ENCODE results near the gene SLC35F1. TPM values are rescaled to one million over a fixed set of nuclear protein-coding genes. Genes with fewer than 3 reads are reported as not detected.

SLC35F1 gene
- total RNA-seq, 1 donor from 2014 or later: not detected

DNA sequence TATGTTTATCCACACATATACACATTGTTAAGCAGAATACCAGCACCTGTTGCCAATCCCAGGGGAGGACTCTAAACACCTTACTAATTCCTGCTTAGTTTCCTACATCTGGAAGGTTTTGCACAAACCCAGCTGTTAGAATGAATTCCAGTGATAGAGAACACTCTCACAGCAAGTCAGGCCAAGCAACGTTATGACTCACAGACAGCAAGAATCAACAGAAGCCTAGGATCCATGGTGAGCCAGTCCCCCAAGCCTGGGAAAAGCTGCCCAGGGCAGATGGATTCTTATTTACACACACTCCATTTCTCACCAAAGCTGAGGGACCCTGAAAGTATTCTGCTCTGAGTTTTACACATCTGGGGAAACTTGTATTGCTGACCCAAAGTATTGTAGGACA is 291.7 kb downstream of the SLC35F1 start:
- no peaks in the 10 kb centered on the region for H3K9me3 Mint-ChIP-seq
- ATAC-seq (ENCODE audit: low read depth): no peak
- TF ChIP-seq CTCF (IDR thresholded peaks at IDR 0.05): no peak
- H3K36me3 Mint-ChIP-seq (ENCODE audit: low read depth): no peaks in the 10 kb centered on the region
- DNase-seq: no peak
- ChIA-PET CTCF (no interaction called here), POLR2A (no interaction called here)
- no peaks in the 10 kb centered on the region for H3K4me1 Mint-ChIP-seq
- intact Hi-C loops (cut with micrococcal nuclease): no loop called here
- H3K4me3 Mint-ChIP-seq: no peak overlapping the region
- H3K27ac Mint-ChIP-seq: no peak overlapping the region
- H3K27me3 Mint-ChIP-seq: no peaks in the 10 kb centered on the region

DNA sequence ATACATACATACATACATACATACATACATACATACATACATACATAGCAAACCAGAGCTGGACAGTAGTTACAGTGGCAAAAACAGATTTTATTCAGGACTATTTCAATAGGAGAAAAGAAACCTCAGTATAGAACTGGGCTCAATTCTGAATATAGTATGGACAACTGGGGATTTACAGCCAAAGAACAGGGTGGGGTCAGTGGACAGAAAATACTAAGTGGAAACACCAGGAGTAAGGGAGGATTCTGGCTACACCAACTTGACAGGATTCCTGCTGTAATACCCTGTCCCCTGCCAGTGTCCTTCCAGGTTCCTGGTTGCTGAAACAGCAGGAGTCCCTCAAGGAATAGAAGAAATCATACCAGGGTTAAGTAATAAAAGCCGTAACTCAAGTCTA is 293.1 kb downstream of the SLC35F1 start:
- Mint-ChIP-seq H3K36me3 (ENCODE audit: low read depth) (no peaks in the 10 kb centered on the region), H3K4me1 (no peaks in the 10 kb centered on the region), H3K27me3 (no peaks in the 10 kb centered on the region), H3K4me3 (no peak overlapping the region), H3K27ac (no peak overlapping the region), H3K9me3 (no peaks in the 10 kb centered on the region)
- no peak for TF ChIP-seq CTCF (IDR thresholded peaks at IDR 0.05)
- CTCF ChIA-PET: no interaction called here
- no peak for DNase-seq
- POLR2A ChIA-PET: no interaction called here
- intact Hi-C loops (cut with micrococcal nuclease): no loop called here
- no peak for ATAC-seq (ENCODE audit: low read depth)

DNA sequence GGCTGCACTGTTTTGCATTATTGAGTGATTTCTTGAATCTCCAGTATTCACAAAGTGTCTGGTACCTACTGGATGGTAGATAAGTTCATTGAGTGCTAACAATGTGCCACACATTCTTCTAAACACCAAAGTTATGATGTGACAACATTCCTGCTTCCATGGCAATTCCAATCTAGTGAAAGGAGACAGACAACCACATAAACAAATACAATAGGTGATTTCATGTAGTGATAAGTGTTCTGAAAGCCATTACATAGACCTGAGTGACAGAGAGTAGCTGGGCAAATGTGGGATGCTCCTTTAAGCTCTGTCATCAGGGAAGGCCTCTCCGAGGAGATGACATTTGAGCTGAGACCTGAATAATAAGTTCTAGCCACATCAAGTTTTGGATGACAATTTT is 295.5 kb downstream of the SLC35F1 start:
- Mint-ChIP-seq H3K9me3 (no peaks in the 10 kb centered on the region), H3K36me3 (ENCODE audit: low read depth) (no peaks in the 10 kb centered on the region), H3K27ac (no peak overlapping the region), H3K27me3 (no peaks in the 10 kb centered on the region), H3K4me3 (no peak overlapping the region), H3K4me1 (no peaks in the 10 kb centered on the region)
- CTCF ChIA-PET: no interaction called here
- POLR2A ChIA-PET: no interaction called here
- no peak for ATAC-seq (ENCODE audit: low read depth)
- TF ChIP-seq CTCF (IDR thresholded peaks at IDR 0.05): no peak
- no peak for DNase-seq
- intact Hi-C loops (cut with micrococcal nuclease): no loop called here

- Mint-ChIP-seq H3K27ac (no peak overlapping the region), H3K36me3 (ENCODE audit: low read depth) (no peaks in the 10 kb centered on the region), H3K4me3 (no peak overlapping the region), H3K27me3 (no peaks in the 10 kb centered on the region), H3K4me1 (no peaks in the 10 kb centered on the region), H3K9me3 (no peaks in the 10 kb centered on the region)
- intact Hi-C loops (cut with micrococcal nuclease): no loop called here
- ChIA-PET CTCF (no interaction called here), POLR2A (no interaction called here)
- DNase-seq (no peak), ATAC-seq (ENCODE audit: low read depth) (no peak)
- TF ChIP-seq CTCF (IDR thresholded peaks at IDR 0.05): no peak
Observed at GRCh38 chr6:118203545-118203944, 296.5 kb downstream of the SLC35F1 start.

- CTCF ChIA-PET: no interaction called here
- Mint-ChIP-seq H3K27ac (no peak overlapping the region), H3K9me3 (no peaks in the 10 kb centered on the region), H3K4me3 (no peak overlapping the region), H3K4me1 (no peaks in the 10 kb centered on the region), H3K36me3 (ENCODE audit: low read depth) (no peaks in the 10 kb centered on the region), H3K27me3 (no peaks in the 10 kb centered on the region)
- DNase-seq: no peak
- TF ChIP-seq CTCF (IDR thresholded peaks at IDR 0.05): no peak
- POLR2A ChIA-PET: no interaction called here
- intact Hi-C loops (cut with micrococcal nuclease): no loop called here
- no peak for ATAC-seq (ENCODE audit: low read depth)
Observed at GRCh38 chr6:118206221-118206620, 299.2 kb downstream of the SLC35F1 start.

Measured in activated B cell treated with CpG ODN at 0.5 μM for 24 hours (primary cell).